IPS-NIHi7 (cell line): ENCODE data around the gene PARN.
"Not testable (repeated sequence)": the region's sequence is repeated elsewhere in the genome, so short reads cannot be mapped to it uniquely, and the experiment has no call there.

ENCODE experiments used
- DNase-seq: peaks from one replicate; pipeline ENCODE4 v3.0.0; 2012; ENCODE audit warnings: mixed read lengths; ENCODE audit errors: extremely low spot score

Gene PARN

DNA sequence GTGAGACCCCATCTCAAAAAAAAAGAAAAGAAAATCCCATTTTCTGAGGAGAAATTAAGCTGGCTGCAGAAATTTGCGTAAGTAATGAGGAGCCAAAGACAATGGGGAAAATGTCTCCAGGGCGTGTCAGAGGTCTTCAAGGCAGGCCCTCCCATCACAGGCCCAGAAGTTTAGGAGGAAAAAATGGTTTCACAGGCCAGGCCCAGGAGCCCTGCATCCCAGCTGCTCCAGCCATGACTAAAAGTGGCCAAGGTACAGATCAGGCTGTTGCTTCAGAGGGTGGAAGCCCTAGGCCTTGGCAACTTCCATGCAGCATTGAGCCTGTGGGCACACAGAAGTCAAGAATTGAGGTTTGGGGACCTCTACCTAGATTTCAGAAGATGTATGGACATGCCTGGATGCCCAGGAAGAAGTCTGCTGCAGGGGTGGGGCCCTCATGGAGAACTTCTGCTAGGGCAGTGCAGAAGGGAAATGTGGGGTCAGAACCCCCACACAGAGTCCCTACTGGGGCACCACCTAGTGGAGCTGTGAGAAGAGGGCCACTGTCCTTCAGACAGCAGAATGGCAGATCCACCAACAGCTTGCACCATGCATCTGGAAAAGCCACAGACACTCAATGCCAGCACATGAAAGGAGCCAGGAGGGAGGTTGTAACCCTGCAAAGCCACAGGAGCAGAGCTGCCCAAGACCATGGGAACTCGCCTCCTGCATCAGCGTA is 55.2 kb downstream of the PARN start:
- DNase-seq, result not testable (repeated sequence)

DNA sequence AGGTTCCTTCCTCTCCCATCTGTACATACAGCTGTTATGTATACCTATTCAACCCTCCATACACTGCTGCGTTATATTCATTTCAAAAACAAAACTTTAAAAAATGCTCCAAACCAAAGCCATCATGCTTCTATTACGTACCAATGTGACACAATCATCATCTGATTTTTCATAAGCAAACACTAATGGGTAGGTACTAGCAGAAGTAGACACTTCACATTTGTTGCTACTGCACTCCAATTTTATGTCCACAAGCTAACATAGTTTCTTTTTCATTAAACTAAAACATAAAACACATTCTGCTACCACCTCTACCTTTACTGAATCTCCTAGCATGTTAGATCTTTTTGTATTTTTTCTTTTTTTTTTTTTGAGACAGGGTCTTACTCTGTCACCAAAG is 57.5 kb downstream of the PARN start:
- no peak for DNase-seq

DNA sequence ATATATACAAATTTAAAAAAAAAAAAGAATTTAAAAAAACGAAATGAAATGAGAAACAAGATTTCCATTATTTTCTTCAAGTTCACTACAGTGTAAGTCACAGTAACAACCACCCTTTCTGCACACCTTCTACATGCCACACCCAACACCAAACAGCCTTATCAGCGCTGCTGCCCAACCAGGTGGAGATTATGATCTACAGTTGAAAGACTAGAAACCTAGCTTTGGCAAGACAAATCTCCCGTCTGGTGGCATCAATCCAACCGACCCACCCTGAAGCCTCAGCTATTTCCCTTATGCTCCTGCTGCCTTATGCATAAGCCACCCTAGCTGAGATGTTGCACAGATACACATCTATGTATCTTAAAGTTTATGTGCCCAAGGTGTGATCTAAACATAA is 60.8 kb downstream of the PARN start:
- DNase-seq, result no peak

DNA sequence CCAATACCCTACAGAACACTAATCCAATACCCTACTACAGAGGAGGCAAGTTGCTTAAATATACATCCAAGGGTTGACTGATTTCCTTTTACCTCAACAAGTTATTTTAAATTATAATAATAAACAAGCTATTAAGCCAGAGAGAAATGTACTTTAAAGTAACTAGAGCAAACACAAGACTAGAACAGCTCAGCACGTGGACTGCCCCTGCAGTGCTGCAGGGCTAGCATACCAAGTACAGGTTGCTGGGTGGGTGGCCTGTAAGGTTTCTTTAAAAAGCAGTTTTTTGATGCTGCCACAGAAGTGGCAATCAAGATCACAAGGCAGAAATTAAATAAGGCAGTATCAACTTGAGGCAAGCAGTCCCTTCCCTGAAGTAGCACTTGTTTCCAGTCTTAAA is 63.5 kb downstream of the PARN start:
- no peak for DNase-seq

DNA sequence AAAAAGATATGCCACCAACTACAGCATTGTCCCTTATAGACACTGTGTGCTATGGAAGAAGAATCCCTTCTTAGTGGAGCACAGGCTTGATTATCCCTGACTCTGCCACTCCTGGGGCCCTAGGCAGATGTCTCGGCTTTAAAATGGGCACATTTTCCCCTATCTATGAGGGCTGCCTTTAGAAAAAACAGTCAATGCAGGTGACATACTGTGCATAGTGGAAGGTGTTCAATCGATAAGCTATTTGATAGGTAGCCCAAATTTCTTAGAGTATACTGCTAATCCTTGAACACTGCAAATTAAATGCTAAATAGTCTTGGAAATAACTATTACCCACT is 64.4 kb downstream of the PARN start:
- no peak for DNase-seq

DNA sequence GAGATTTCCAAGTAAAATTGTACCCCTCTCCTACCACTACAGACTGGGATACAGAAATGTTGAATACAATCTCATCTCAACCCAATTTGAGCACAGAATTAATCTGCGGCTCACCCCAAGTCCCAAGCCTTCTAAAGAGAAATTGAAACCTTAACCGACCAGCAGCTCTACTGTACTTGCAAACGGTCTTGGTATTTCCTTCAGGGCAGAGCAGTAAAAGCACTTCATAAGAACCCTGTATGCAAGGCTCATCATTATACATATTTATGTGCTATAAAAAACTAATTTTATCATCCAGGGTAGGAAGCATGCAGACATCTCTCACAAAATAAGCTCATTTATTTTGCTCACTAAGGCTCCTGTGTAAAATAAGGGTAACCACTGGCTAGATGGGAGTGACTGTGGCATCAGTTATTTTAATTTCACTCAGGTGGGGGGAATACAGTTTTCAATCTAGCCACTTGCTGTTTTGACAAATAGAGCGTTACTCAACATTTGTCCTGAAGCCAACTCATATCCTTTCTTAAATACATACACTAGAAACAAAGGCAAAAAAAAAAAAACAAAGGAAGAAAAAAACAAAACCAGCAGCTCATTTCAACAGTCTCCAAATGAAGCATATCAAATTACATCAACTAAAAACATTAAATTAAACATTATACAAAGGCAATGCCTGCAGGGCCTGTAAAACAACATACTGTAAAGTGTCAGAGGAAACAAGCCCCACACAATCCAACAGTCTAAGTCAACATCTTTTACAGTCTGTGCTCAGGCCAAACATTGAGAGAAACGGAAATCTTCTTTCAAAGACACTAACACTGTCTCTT is 65.0 kb downstream of the PARN start:
- no peak for DNase-seq

DNA sequence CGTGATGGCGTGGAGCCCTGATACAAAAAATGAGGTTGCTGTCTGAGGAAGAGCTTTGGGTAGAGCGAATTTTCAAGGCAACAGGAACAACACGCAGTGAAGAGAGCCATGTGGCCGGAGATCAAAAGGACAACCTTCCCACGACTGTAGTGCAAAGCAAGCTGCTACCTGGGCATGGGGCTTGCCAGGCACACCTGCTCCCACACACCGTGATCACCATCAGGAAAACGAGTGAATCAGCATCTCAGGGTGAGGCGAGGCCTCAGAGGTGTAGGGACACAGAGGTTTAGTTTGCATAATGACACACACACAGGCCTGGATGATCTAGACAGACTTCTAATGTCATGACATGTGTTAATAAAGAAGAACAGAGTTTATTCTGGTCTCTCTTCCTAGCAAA is 65.7 kb downstream of the PARN start:
- no peak for DNase-seq

DNA sequence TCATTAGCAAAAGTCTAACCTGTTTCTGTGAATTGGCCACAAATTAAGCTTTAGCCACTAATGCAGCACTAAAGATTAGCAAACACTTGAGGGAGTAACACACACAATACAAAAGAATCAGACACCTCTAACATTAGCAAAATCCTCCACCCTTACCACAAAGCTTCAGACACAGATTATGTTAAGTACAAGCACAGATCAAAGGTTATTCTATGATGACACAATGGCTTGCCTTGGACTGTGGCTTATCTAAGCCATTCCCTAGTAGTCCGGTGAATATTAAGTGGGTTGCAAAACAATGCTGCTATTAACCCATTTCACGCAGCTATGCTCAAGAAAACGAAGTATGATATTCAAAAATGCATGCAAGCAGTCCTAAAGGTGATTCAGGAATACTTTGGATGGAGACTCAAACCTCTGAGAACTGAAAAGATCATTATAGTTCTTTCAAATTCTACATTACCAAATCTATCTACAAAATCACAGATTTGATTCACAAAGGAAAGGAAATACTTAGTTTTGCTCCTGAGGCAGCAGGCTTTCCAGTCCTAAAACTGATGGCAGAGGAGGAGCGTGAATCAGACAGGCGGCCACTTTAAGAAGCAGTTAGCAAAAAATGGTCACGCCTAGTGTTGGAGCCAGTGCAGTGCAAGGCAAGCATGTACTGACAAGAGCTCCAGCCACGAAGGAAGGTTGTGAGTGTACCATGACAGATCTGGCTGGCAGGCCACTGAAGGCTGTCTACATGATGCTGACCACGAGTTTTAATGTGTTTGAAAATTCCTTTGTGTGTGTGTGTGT is 67.2 kb downstream of the PARN start:
- no peak for DNase-seq

DNA sequence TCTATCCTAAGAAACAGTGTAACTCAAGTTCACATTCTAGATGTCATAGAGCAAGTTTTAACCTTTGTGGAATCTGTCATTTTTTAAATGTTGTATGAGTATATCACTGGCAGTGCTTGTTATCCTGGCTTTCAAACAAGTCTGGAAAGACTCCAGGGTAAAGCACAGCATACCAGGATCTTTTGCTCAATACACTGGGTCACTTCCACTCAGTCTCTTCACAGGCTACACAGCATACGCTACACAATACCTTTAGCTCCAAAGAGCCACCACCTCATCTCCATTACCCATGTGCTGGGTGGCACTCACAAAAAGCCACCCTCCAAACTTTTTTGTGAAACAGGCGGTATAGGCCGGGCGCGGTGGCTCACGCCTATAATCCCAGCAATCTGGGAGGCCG is 69.5 kb downstream of the PARN start:
- DNase-seq, result no peak

DNA sequence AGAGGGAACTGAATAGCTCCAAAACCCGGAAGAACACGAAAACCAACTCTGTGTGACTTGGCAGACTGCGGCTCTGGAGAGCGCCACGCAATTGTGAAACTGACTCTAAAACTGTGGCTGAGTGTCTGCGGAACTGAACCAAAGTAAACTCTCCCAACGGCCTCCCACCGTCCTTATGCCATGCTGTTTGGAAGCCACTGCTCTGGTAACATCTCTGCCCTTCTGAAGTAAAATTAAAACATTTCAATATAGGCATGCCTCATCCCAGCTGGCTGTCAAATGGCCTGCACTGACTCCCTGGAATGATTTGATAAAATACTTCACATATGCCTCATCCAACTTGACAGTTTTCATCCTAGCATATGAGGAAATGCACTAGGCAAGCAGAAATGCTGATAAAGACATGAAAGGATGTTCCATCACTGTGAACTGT is 70.2 kb downstream of the PARN start:
- no peak for DNase-seq

DNA sequence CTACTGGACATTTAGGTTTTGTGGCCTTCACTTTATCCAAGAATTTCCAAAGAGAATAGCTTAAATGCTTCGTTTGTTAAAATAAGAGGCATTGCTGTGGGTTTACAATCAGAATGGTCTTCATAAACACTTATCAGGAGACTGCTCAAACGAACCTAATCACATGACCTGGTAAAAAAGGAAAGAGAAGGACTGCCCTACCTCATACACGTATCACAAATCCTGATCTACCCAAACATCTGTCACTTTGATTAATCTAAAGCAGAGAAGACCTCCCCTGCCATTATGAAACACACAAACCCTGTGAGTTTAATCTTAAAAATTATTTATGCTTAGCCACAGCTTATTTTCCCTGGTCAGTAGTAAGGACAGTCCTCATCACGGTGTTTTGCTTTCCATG is 76.6 kb downstream of the PARN start:
- DNase-seq, result no peak

DNA sequence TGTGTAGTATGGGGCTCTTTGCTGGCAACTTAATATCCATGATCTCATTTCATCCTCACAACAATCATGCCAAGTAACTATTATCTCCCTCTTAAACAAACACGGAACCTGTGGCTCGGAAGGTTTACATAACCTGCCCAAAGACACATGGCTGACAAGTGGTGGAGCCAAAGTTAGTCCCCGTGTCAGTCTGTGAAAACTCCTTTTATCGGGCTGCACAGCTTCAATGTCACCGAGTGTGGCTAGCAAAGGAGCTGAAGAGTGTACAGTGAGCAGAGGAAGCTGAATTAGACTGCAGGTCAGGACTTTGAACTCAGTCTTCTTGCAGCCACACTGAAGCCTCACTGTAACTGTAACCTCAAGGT is 80.3 kb downstream of the PARN start:
- DNase-seq, result no peak

DNA sequence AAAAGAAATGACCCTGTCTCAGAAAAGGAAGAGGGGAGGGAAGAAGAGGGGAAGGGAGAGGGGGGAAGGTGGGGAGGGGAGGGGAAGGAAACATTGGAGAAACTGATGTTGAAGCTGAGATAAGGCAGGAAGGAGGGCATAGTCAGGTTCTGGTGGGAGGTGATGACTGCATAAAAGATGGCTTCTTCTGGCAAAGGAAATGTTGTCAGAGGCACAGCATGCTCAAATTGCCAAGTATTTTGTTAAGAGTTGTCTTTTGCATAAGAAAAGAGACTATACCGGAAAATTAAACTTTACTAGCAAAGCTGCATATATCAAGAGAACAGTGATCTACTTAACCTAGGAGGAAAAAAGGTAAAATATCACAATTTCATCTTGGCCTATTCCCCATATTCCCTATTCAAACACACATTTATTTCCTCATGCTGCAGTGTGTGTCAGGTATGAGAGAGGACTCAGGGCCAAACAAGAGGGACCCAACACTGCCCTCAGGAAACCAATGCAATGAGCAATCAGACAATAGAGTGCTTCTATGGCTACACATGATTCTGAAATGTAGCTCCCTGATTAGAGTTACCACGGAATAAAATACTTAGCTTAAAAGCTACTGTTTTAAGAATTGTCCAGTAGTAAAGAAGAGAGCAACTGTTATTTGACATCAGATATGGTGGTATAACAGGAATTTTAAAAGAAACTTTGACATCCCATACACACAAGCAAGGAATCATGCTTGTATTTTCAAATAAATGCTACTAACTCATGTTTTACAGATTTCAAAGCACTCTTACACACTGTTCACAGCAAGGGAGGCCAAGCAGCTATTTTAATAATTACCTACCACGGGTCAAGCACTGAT is 80.9 kb downstream of the PARN start:
- DNase-seq, result no peak

DNA sequence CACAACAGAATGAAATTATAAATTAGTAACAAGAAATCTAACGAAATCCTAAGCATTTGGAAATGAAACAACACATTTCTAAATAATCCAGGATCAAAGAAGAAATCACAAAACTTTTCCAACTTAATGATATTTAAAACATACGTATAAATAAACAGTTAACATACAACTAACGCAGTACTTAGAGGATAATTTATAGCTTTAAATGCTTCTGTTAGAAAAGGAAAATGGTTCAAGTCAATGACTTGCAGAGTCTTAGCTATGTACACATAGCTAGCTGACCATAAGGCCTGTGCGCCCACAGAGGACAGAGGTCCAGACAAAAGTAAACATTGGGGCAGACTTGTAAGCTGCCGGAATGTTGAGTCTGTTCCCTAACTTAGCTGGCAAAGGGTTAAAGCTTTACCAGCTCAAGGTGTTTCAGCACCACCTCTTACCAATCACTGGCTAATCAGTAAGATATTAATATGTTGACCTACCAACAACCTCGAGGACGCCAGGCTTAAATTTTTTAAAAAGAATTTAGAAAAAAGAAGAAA is 84.6 kb downstream of the PARN start:
- DNase-seq, result no peak

DNA sequence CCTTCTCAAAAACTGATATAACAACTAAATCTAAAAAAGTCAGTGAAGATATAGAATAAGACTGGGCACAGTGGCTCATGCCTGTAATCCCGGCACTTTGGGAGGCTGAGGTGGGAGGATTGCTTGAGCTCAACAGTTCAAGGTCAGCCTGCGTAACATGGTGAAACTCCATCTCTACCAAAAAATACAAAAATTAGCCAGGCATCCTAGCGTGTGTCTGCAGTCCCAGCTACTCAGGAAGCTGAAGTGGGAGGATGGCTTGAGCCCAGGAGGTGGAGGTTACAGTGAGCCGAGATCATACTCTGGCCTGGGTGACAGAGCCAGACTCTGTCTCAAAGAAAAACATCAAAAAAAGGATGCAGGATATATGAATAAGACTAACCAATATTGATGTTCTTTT is 85.2 kb downstream of the PARN start:
- DNase-seq, result not testable (repeated sequence)

DNA sequence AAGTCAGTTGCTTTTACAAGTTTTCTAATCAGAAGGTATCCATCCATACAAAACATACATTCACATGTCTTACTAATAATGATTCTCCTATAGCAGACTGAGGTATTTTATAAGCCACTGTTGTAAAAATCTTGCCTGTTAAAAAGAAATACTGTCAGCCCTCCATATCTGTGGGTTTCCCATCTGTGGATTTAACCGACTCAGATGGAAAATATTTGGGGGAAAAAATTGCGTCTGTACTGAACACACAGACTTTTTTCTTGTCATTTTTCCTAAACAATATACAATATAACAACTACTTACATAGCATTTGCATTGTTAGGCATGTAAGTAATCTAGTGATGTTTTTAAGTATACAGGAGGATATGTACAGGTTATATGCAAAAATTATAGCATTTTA is 90.4 kb downstream of the PARN start:
- no peak for DNase-seq

DNA sequence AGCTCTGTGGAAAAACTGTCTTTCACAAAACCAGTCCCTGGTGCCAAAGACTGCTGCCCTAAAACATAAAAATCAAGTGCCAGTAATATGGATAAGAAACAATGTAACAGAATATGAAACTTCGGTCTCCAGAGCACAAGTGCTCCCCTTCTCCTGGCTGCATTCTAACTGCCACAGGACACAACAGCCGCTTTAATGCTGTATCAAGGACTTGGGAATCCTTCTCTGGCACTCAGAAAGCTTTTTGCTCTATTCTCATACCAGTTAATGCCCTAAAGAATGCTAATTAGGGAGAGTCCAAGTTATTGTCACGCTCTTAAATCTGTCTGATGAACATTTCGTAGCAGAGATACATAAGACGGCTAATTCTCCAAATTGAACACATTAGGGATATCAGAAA is 90.9 kb downstream of the PARN start:
- DNase-seq, result no peak

DNA sequence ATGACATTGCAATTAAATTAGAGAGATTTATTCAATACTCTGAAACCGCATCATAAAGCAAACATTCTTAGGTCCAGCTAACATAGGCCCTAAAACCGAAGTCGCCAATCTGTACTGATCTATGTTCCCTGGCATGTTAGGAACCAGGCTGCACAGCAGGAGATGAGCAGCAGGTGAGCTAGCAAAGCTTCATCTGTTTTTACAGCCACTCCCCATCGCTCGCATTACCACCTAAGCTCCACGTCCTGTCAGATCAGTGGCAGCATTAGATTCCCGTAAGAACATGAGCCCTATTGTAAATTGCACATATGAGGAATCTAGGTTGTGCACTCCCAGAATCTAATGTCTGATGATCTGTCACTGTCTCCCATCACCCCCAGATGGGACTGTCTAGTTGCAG is 91.5 kb downstream of the PARN start:
- no peak for DNase-seq

DNA sequence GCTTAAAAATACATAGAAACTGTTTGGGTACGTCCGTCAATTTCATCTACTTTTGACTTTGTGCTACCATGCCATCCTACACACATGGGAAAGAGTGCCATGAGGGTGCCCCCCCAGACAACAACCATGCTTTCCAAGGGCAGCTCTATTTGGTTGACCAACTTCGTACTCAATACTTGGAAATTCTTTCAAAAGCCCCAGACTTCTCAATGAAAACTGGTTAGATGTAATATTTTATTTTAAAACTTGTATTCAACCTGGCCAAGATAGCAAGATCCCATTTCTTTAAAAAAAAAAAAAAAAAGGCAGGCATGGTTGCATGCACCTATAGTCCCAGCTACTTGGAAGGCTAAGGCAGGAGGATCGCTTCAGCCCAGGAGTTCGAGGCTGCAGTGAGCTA is 98.4 kb downstream of the PARN start:
- no peak for DNase-seq

DNA sequence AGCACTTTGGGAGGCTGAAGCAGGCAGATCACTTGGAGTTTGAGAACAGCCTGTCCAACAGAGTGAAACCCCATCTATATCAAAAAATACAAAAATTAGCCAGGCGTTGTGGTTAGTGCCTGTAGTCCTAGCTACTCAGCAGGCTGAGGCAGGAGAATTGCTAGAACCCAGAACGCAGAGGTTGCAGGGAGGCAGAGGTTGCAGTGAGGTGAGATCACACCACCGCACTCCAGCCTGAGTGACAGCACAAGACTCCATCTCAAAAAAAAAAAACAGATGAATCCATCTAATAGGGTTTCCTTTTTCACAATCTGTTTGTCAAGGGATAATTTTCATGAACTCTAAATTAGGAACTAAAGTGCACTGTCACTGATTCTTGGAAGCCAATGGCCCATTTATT is 99.0 kb downstream of the PARN start:
- DNase-seq, result no peak

DNA sequence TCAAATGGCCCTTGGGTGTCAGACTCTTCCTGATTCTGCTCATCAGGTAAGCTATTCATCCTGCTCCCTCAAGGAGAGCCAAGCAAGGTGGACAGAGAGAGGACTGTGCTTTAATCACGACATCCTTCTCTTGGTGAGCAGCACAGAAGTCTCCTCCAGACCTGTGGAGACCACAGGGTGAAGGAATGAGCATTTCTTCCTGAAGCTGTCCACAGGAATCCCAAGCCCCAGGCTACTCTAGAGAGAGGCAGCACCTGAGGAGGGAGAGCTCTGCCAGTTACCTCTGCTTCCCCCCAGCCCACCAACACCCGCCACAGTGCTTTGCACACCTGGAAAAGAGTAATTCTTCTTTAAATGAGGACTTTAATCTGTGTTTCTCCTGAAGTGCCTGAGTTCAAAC is 100.0 kb downstream of the PARN start:
- no peak for DNase-seq
